ENCODE measurements around the gene LRG1.

DNA sequence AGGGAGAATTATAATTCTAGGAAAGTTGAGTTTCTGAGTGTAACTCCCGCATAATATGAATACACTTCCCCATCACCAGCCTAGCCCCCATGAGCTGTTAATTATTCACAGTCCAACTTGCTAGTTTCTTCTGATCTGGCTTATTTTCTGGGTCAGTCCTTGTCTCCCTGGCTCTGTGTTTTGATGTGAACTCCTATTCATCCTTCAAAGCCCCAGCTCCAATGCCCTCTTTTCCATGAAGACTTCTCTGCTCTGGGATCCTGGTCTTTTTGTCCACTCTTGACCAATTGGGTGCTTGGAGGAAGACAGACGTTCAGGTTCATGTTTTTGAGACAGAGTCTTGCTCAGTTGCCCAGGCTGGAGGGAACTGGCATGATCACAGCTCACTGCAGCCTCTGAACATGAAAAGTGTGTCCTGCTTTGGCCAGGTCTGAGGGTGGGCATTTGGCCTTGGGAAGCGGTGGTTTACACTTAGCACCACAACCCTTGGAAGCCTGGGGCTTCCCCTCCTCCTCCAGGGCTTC is 605 bp downstream of the LRG1 start:
- no peak for TF ChIP-seq POLR2AphosphoS5 (IDR thresholded peaks at IDR 0.05; ENCODE audit: low read depth, low read length)
- no peak for TF ChIP-seq YY1 (IDR thresholded peaks at IDR 0.05; ENCODE audit: low read depth)
- TF ChIP-seq, protein P1, sequence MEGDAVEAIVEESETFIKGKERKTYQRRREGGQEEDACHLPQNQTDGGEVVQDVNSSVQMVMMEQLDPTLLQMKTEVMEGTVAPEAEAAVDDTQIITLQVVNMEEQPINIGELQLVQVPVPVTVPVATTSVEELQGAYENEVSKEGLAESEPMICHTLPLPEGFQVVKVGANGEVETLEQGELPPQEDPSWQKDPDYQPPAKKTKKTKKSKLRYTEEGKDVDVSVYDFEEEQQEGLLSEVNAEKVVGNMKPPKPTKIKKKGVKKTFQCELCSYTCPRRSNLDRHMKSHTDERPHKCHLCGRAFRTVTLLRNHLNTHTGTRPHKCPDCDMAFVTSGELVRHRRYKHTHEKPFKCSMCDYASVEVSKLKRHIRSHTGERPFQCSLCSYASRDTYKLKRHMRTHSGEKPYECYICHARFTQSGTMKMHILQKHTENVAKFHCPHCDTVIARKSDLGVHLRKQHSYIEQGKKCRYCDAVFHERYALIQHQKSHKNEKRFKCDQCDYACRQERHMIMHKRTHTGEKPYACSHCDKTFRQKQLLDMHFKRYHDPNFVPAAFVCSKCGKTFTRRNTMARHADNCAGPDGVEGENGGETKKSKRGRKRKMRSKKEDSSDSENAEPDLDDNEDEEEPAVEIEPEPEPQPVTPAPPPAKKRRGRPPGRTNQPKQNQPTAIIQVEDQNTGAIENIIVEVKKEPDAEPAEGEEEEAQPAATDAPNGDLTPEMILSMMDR (IDR thresholded peaks at IDR 0.05) = no peak
- TF ChIP-seq FOXJ3 (CRISPR knock-in tag; IDR thresholded peaks at IDR 0.05) = no peak
- TF ChIP-seq, protein P2, sequence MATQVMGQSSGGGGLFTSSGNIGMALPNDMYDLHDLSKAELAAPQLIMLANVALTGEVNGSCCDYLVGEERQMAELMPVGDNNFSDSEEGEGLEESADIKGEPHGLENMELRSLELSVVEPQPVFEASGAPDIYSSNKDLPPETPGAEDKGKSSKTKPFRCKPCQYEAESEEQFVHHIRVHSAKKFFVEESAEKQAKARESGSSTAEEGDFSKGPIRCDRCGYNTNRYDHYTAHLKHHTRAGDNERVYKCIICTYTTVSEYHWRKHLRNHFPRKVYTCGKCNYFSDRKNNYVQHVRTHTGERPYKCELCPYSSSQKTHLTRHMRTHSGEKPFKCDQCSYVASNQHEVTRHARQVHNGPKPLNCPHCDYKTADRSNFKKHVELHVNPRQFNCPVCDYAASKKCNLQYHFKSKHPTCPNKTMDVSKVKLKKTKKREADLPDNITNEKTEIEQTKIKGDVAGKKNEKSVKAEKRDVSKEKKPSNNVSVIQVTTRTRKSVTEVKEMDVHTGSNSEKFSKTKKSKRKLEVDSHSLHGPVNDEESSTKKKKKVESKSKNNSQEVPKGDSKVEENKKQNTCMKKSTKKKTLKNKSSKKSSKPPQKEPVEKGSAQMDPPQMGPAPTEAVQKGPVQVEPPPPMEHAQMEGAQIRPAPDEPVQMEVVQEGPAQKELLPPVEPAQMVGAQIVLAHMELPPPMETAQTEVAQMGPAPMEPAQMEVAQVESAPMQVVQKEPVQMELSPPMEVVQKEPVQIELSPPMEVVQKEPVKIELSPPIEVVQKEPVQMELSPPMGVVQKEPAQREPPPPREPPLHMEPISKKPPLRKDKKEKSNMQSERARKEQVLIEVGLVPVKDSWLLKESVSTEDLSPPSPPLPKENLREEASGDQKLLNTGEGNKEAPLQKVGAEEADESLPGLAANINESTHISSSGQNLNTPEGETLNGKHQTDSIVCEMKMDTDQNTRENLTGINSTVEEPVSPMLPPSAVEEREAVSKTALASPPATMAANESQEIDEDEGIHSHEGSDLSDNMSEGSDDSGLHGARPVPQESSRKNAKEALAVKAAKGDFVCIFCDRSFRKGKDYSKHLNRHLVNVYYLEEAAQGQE (IDR thresholded peaks at IDR 0.05; ENCODE audit: low read depth, low read length) = no peak
- TF ChIP-seq, protein P3, sequence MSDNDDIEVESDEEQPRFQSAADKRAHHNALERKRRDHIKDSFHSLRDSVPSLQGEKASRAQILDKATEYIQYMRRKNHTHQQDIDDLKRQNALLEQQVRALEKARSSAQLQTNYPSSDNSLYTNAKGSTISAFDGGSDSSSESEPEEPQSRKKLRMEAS (IDR thresholded peaks at IDR 0.05; ENCODE audit: low read depth) = no peak
- TF ChIP-seq SMC3 (IDR thresholded peaks at IDR 0.05; ENCODE audit: low read depth, low read length) = no peak
- no peak for TF ChIP-seq RAD21 (IDR thresholded peaks at IDR 0.05; ENCODE audit: low read length)
- TF ChIP-seq NRF1 (IDR thresholded peaks at IDR 0.05; ENCODE audit: low read depth, low read length) = no peak
- no peak for TF ChIP-seq GATA2 (CRISPR knock-in tag; IDR thresholded peaks at IDR 0.05)
- no peak for TF ChIP-seq EZH2phosphoT487 (IDR thresholded peaks at IDR 0.05; ENCODE audit: borderline replicate concordance, low read depth)
- no peak for TF ChIP-seq TAF1 (IDR thresholded peaks at IDR 0.05; ENCODE audit: borderline replicate concordance, low read depth, low read length)
- no peak for TF ChIP-seq ELF1 (IDR thresholded peaks at IDR 0.05)

Measured in SK-N-SH (cell line).